ENCODE results near the gene PAPPA2. TPM values are rescaled to one million over a fixed set of nuclear protein-coding genes. Genes with fewer than 3 reads are reported as not detected.

The PAPPA2 gene
- total RNA-seq, 1 experiment from 2014 or later, result not detected

DNA sequence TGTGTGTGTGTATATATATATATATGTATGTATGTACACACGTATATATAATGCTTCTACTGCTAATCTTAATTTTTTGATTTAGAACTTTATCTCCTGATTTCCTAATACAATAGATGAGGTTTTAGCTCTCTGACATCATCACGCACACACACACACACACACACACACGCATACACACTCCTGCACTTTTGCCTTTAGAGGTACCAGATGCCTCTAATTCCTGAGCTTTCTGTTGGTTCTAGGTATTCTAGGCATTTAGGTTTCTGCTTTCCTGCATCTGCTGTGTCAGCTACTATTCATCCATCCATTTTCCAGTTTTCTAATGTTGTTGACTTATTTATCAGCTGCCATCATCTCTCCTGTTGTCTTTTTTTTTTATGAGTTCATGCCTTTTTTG is 353.3 kb downstream of the PAPPA2 start:
- POLR2A ChIA-PET (ENCODE audit: unreplicated experiment), result no interaction called here

GRCh38 chr1:176820391-176821031 is 357.5 kb downstream of the PAPPA2 start:
- H3K4me3 ChIP-seq, result no peak overlapping the region
- H3F3A ChIP-seq (ENCODE audit: insufficient read depth, low read depth), result no peaks in the 10 kb centered on the region
- TF ChIP-seq EZH2 (IDR thresholded peaks at IDR 0.05; ENCODE audit: low read depth), result no peak
- TF ChIP-seq, protein P1, sequence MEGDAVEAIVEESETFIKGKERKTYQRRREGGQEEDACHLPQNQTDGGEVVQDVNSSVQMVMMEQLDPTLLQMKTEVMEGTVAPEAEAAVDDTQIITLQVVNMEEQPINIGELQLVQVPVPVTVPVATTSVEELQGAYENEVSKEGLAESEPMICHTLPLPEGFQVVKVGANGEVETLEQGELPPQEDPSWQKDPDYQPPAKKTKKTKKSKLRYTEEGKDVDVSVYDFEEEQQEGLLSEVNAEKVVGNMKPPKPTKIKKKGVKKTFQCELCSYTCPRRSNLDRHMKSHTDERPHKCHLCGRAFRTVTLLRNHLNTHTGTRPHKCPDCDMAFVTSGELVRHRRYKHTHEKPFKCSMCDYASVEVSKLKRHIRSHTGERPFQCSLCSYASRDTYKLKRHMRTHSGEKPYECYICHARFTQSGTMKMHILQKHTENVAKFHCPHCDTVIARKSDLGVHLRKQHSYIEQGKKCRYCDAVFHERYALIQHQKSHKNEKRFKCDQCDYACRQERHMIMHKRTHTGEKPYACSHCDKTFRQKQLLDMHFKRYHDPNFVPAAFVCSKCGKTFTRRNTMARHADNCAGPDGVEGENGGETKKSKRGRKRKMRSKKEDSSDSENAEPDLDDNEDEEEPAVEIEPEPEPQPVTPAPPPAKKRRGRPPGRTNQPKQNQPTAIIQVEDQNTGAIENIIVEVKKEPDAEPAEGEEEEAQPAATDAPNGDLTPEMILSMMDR (conservative IDR thresholded peaks at IDR 0.05), result no peak
- no peak for DNase-seq
- H2AFZ ChIP-seq, result no peak overlapping the region
- H3K79me2 ChIP-seq (ENCODE audit: low read depth), result no peaks in the 10 kb centered on the region
- no peaks in the 10 kb centered on the region for H3K9me2 ChIP-seq (ENCODE audit: insufficient read depth)
- H3K27ac ChIP-seq, result no peak overlapping the region
- no peak overlapping the region for H3K4me2 ChIP-seq
- H4K20me1 ChIP-seq (ENCODE audit: insufficient read depth), result no peaks in the 10 kb centered on the region
- no peaks in the 10 kb centered on the region for H3K9me3 ChIP-seq (ENCODE audit: insufficient read depth, low read depth)
- intact Hi-C loops (cut with micrococcal nuclease; ENCODE audit: unreplicated experiment), result no loop called here
- no peaks in the 10 kb centered on the region for H3K36me3 ChIP-seq (ENCODE audit: low read depth)
- BruUV-seq (replicated peaks), result no TSS peak
- CTCF ChIA-PET, result no interaction called here
- no peaks in the 10 kb centered on the region for H3K4me1 ChIP-seq (replicated peaks; ENCODE audit: insufficient read depth)
- POLR2A ChIA-PET (ENCODE audit: unreplicated experiment), result no interaction called here
- peaks cover 5% of the 10 kb centered on the region; the same call in 1 of the 2 replicates for H3K27me3 ChIP-seq (ENCODE audit: insufficient read depth, low read depth)

More for the DNA sequence above, 353.3 kb downstream of the PAPPA2 start:
- Histone ChIP-seq H3K9me3 (ENCODE audit: insufficient read depth, low read depth) (no peaks in the 10 kb centered on the region), H3K36me3 (ENCODE audit: low read depth) (no peaks in the 10 kb centered on the region), H3K79me2 (ENCODE audit: low read depth) (no peaks in the 10 kb centered on the region), H3K4me1 (replicated peaks; ENCODE audit: insufficient read depth) (no peaks in the 10 kb centered on the region), H3K27me3 (ENCODE audit: insufficient read depth, low read depth) (no peaks in the 10 kb centered on the region), H3K4me3 (no peak overlapping the region), H4K20me1 (ENCODE audit: insufficient read depth) (no peaks in the 10 kb centered on the region), H3F3A (ENCODE audit: insufficient read depth, low read depth) (no peaks in the 10 kb centered on the region), H3K27ac (no peak overlapping the region), H2AFZ (no peak overlapping the region), H3K9me2 (ENCODE audit: insufficient read depth) (no peaks in the 10 kb centered on the region), H3K4me2 (no peak overlapping the region)
- BruUV-seq (replicated peaks), result no TSS peak
- CTCF ChIA-PET, result no interaction called here
- intact Hi-C loops (cut with micrococcal nuclease; ENCODE audit: unreplicated experiment), result no loop called here
- no peak for TF ChIP-seq EZH2 (IDR thresholded peaks at IDR 0.05; ENCODE audit: low read depth)
- TF ChIP-seq, protein P1 (conservative IDR thresholded peaks at IDR 0.05), result no peak
- no peak for DNase-seq

- Histone ChIP-seq H3K9me2 (ENCODE audit: insufficient read depth) (no peaks in the 10 kb centered on the region), H3K9me3 (ENCODE audit: insufficient read depth, low read depth) (no peaks in the 10 kb centered on the region), H2AFZ (no peak overlapping the region), H3F3A (ENCODE audit: insufficient read depth, low read depth) (no peaks in the 10 kb centered on the region), H3K4me1 (replicated peaks; ENCODE audit: insufficient read depth) (no peaks in the 10 kb centered on the region), H3K36me3 (ENCODE audit: low read depth) (no peaks in the 10 kb centered on the region), H4K20me1 (ENCODE audit: insufficient read depth) (no peaks in the 10 kb centered on the region), H3K4me2 (no peak overlapping the region), H3K27me3 (ENCODE audit: insufficient read depth, low read depth) (peaks cover 5% of the 10 kb centered on the region; the same call in 1 of the 2 replicates), H3K27ac (no peak overlapping the region), H3K4me3 (no peak overlapping the region), H3K79me2 (ENCODE audit: low read depth) (no peaks in the 10 kb centered on the region)
- intact Hi-C loops (cut with micrococcal nuclease; ENCODE audit: unreplicated experiment), result no loop called here
- no peak for DNase-seq
- BruUV-seq (replicated peaks), result no TSS peak
- ChIA-PET CTCF (no interaction called here), POLR2A (ENCODE audit: unreplicated experiment) (no interaction called here)
- TF ChIP-seq, protein P1 (conservative IDR thresholded peaks at IDR 0.05), result no peak
- no peak for TF ChIP-seq EZH2 (IDR thresholded peaks at IDR 0.05; ENCODE audit: low read depth)
Observed at GRCh38 chr1:176826265-176826664, 363.3 kb downstream of the PAPPA2 start.

Measured in PC-9 (cell line).